Fibroblast of skin of left biceps (primary cell): ENCODE measurements around the gene ESYT1.
"Not testable (repeated sequence)": the region's sequence is repeated elsewhere in the genome, so short reads cannot be mapped to it uniquely, and the experiment has no call there.

Experiments used
- DNase-seq, 2 experiments: peaks; one replicate each; pipeline ENCODE4 v3.0.0-alpha.2; 2013; ENCODE audit warnings: low read depth in 2 of 2

ESYT1 gene

GRCh38 chr12:56154246-56154771, 26.2 kb downstream of the ESYT1 start:
- DNase-seq = no peak

DNA sequence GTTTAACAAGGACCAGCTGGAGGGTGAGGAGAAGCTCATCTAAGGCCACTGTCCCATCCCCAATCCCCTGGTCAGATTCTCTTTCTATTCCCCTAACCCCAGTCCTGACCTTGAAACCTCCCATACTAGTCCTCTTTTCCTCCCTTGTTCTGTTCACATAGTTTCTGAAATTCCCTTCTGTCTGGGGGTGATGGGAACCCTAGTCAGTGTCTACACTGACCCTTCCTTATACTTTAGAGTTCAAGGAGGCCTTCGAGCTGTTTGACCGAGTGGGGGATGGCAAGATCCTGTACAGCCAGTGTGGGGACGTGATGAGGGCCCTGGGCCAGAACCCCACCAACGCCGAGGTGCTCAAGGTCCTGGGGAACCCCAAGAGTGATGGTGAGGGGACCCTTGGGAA, 26.8 kb downstream of the ESYT1 start:
- no peak for DNase-seq

GRCh38 chr12:56155256-56155845, 27.3 kb downstream of the ESYT1 start:
- DNase-seq = no peak

DNA sequence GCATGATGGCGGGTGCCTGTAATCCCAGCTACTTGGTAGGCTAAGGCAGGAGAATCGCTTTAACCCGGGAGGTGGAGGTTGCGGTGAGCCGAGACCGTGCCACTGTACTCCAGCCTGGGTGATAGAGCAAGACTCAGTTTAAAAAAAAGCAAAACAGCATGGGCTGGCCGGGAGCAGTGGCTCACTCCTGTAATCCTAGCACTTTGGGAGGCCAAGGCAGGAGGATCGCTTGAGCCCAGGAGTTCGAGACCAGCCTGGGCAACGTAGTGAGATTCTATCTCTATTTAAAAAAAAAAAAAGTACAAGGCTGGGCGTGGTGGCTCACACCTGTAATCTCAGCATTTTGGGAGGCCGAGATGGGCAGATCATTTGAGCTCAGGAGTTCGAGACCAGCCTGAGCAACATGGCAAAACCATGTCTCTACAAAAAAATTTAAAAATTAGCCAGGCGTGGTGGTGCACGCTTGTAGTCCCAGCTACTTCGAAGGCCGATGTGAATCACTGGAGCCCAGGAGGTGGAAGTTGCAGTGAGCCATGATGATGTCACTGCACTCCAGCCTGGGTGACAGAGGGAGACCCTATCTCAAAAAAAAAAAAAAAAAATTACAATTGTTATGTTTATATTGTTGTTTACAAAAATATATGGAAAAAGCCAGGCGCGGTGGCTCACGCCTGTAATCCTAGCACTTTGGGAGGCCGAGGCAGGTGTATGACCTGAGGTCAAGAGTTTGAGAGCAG, 28.6 kb downstream of the ESYT1 start:
- not testable (repeated sequence) for DNase-seq

- DNase-seq = peak; percentile 73 to 77
Observed at GRCh38 chr12:56157201-56158028, 29.3 kb downstream of the ESYT1 start.

DNA sequence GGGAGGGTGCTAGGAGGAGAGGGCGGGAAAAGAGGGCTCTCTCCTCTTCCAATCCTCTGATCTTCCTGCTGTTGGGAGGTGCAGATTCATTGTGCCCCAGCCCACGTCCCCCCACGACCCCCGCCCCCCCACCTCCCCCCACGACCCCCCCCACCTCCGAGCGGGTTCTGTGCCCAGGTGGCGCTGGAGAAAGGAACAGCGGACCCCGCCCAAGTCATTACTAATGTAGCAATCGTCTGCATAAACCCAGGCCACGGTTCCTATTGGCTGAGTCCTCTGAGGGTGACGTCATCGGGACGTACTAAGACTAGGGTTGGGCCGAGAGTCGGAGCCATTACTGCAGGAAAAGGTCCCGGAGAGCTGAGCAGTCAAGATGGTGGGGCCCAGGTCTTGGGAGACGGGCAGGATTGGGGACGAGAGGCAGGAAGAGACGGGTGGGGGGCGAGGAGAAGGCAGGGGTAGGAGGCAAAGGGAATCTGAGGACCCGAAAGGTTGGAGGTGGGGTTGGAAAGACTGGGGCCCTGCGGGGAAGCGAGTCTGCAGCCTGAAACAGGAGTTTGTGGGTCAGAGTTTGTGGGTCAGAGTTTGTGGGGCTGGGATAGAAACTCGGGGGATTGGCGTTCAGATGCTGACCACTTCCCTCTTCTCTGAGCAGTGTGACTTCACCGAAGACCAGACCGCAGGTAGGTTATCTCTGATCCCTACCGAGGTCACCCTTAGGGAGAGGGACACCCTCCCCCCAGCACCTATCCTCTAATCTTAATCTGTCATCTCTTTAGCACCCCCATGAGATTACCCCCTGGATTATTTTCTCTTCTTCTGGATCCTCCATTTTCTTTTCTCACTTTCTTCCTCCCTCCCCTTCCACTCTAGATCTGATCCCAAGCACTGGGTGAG, 30.2 kb downstream of the ESYT1 start, which contains the start of gene MYL6:
Gene MYL6, plus strand, starts transcription at position 331 of the 897 bp plus-strand sequence. Its CDS starts 43 bp downstream, at position 374.
- DNase-seq = peak; percentile 93 to 94

DNA sequence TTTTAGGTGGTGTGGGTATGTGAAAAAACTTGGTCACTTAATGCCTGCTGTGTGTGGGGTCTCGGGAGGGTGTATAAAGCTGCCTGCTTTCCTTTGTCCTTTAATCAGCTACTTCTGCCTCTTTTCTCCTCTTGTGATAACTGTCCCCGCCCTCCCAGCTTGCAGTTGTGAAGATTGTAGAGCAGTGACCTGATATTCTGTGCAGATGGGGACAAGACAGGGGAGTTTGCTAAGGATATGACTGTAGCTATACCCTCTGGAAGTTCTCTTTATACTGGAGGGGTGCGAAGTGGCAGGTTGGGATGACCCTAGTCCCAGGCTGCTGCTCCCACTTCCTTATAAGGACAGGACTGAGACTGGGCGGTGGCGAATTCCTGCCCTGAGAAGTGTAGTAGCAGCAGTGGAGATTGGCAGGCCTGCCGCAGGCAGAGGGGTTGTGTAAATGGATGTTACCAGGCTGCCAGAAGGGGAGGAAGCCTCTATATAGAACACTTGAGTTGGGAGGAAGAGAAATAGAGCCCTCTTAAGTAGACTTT, 30.9 kb downstream of the ESYT1 start:
- DNase-seq = peak; percentile 40 to 46

DNA sequence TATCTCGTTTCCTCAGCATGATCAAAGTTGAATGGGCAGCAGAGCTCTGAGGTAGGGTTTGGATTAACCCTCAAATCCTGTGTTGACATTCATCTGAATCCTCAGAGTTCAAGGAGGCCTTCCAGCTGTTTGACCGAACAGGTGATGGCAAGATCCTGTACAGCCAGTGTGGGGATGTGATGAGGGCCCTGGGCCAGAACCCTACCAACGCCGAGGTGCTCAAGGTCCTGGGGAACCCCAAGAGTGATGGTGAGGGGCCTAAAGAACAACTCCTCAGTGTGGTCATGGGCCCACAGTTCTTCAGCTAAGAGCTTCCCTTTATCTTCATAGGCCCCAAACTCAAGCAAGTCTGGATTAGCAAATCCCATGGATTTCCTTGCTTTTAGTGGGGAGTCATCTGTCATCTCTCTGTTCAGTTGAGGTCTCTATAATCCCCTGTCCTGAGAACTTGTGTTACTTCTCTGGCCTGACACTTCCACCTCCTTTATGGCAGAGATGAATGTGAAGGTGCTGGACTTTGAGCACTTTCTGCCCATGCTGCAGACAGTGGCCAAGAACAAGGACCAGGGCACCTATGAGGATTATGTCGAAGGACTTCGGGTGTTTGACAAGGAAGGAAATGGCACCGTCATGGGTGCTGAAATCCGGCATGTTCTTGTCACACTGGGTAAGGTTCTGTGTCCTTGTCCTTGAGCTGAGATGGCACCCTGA, 31.6 kb downstream of the ESYT1 start:
- DNase-seq = no peak

- DNase-seq = no peak
Observed at GRCh38 chr12:56160193-56160763, 32.2 kb downstream of the ESYT1 start.

- DNase-seq = no peak
Observed at GRCh38 chr12:56160894-56161689, 33.0 kb downstream of the ESYT1 start.

DNA sequence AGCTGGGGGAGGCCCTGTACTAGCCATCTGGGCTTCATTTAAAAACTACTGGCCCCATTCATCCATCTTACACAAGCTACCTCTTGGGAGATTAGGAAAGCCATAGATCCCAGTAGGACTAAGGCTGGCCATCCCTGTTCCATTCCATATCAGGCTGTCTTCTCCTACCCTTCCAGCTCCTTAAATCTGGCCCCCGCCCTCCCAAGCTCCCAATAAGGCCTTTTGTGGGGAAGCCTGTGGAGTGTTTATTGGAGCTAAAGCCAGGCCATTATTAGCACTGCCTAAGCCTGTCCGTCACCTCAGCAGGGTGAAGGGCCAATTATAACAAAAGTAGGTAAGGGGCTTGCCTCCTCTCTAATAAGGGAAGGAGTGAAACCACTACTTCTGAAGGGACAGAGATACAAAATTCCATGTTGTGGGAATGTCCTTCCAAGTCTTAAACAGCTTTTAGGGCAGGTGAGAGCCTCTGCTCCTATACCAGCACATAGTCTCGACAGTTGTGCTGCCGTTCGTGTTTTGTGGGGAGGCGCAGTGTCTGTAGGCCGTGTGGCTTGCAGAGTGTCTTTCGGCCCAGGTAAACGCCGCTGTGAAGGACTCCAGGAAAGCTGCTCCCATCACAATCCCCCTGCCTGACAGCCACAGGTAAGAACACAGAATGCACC, 33.8 kb downstream of the ESYT1 start:
- DNase-seq = no peak

DNA sequence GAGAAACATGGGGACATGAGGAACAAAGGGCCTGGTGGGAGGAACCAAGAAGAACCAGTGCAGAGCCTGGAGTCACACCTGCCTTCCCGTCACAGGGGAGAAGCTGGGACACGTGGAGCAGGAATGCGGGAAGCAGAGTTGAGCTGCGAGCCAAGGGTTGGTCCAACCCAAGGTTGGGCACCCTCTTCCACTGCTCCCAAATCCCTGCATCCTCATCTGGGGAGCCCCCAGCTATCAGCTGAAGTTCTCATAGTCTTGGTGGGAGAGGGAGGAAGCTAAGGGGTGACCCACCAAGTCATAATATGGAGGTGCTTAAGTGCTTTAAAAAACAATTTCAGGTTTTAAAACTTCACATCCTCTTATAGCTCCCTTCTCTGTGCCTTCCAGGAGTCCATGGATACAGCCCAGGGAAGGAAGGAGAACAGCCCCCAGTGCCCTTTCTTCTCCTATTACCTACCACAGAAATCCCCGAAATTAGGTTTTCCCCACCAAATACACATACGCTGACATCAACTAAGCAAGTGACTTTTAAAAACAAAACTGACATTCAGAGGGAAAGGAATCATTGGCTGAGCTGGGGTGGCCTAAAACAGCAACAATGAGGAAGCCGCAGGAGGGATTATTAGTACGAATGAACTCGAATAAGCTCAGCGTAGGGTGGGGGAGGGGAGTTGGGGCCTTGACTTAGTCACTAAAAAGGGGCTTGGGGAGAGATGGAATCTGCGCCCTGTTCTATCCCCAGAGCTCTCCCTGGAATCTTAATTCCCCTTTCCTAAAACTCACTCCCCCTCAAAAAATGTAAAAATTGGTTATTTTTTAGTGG, 34.6 kb downstream of the ESYT1 start:
- no peak for DNase-seq

DNA sequence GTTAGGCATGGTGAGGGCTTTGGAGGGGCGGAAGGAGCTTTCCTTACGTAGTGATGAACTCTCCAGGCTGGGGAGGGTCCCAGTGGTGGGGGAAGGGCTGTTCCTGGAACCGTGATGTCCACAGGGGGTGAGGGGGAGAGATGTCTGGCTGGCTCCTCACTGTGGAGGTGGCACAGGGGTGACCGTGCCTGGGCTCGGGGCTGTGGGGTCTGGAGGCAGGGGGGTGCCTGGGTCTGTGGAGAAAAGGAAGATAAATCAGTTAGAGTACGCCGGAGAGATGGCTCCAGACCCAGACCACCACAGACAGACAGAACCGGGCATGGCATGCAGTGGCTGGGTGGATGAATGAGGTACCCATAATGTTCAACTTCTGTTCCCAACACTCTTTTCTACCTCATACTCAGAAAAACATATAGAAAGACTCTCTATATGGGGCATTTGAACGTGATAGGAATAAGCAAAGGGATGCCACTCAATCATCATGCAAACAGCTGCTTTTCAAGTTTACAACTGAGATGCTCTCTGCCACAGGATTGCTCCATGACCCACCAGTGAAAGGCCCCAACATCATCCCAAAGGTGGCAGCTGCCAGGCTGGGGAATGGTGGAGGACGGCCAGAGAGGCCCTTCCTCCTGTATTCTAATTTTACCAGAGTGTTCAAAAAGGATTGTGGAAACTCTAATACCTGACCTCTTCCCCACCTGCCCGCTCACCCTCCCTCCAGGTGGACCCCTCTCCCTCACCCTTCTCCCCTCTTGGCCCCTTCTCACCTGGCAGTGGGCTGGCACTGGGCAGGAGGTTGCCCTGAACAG, 35.7 kb downstream of the ESYT1 start:
- DNase-seq = no peak

- DNase-seq = no peak
Observed at GRCh38 chr12:56164345-56164729, 36.3 kb downstream of the ESYT1 start.

- no peak for DNase-seq
Observed at GRCh38 chr12:56165369-56165768, 37.3 kb downstream of the ESYT1 start.

- DNase-seq = no peak
Observed at GRCh38 chr12:56169229-56169759, 41.2 kb downstream of the ESYT1 start.

DNA sequence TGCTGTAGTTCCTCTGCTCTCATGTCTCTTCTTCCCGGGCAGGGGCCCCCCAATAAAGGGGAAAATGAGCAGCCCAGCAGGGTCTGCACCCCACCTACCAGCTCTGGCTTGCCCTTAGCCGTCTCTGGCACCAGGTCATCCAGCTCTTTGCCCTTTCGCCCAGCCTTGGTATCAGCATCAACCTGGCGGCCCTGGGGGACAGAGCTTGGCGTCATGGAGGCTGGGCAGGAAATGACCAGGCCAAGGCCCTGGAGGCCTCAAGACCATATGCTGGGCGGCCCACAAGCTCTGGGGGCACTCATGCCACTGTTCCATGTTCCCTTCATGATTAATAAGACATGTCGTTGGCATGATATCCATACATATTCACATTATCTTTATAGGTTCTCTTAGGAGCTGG, 44.8 kb downstream of the ESYT1 start:
- DNase-seq = no peak
